Ascending aorta (tissue), 2 donors: ENCODE measurements around the gene CD164L2. TPM values are rescaled to one million over a fixed set of nuclear protein-coding genes. Genes with fewer than 3 reads are reported as not detected.
A peak's percentile ranks its signal among the peaks of the same experiment; 100 is the strongest.

Experiments
- DNase-seq, 2 donors: peaks; one replicate each; pipeline ENCODE4 v3.0.0-alpha.2; 2019; ENCODE audit warnings: low spot score in 2 of 2
- H3K27ac ChIP-seq, 2 donors: fragments of 200-600 bp; sonication (generic); one replicate each; pipeline ENCODE4 v1.5.1; 2016 to 2017; ENCODE audit warnings: mild to moderate bottlenecking in 1 of 2
- H3K27me3 ChIP-seq: fragments of 200-600 bp; sonication (generic); one replicate; pipeline ENCODE4 v1.5.1; 2017
- H3K36me3 ChIP-seq, 2 donors: fragments of 200-600 bp; sonication (generic); one replicate each; pipeline ENCODE4 v1.5.1; 2016
- H3K4me1 ChIP-seq, 2 donors: fragments of 200-600 bp; sonication (generic); one replicate each; pipeline ENCODE4 v1.5.1; 2016 to 2017; ENCODE audit warnings: mild to moderate bottlenecking in 1 of 2
- H3K4me3 ChIP-seq, 2 donors: fragments of 200-600 bp; sonication (generic); one replicate each; pipeline ENCODE4 v1.5.1; 2016 to 2017; ENCODE audit warnings: mild to moderate bottlenecking in 1 of 2
- H3K9me3 ChIP-seq, 2 donors: fragments of 200-600 bp; sonication (generic); one replicate each; pipeline ENCODE4 v1.5.1; 2016
- CTCF ChIP-seq, 3 experiments: fragments of 200-600 bp in 2 of 3; fragments of 450-650 bp in 1 of 3; sonication (generic) in 2 of 3; IDR thresholded peaks; one replicate each; pipeline ENCODE4 v1.5.1; 2016 to 2019; ENCODE audit warnings: antibody characterized with exemption in 3 of 3, mild to moderate bottlenecking in 1 of 3, moderate library complexity in 1 of 3
- intact Hi-C: fragments of 100-400 bp; cut with DNase I; formaldehyde crosslinking; loops from one replicate; pipeline ENCODE4 v1.15.1; 2023
- total RNA-seq: library from RNA; depleted of rRNA; stranded (reverse); fragments of >200 nt; gene quantifications from one replicate; pipeline ENCODE4 v1.1.0, GENCODE V29; 2016

The CD164L2 gene
- total RNA-seq, 1 donor from 2014 or later = not detected

DNA sequence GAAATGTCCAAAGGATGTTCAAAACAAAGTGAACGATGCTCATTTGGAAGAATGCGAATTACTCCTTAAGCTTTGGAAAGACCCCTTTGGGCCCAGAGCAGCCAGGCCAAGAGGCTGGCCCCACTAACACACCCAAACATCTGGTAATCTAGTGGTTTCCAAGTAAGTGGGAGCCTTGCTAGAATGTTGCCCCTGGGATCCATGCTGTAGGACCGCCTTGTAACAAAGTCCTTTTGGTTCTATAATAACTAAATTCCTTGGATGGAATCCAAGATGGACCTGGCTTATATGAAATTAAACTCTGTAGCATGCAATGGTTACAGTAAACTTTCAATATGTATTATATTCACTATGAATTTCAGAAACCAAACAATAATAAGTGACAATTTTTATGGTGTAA is 34.6 kb upstream of the CD164L2 start:
- Histone ChIP-seq H3K27ac (peak overlapping the region; percentile 76 to 78), H3K4me1 (peaks cover 4 to 37% of the 10 kb centered on the region in 2 donors), H3K36me3 (peaks cover 46 to 54% of the 10 kb centered on the region in 2 donors), H3K4me3 (no peak overlapping the region), H3K27me3 (no peaks in the 10 kb centered on the region), H3K9me3 (no peaks in the 10 kb centered on the region)
- TF ChIP-seq CTCF (IDR thresholded peaks at IDR 0.05) = no peak
- intact Hi-C loops = loop anchor here (5.0 kb wide), 3 partner anchors 75 to 185 kb away; partner anchors contain the start of genes AHDC1 and WASF2
- no peak for DNase-seq

DNA sequence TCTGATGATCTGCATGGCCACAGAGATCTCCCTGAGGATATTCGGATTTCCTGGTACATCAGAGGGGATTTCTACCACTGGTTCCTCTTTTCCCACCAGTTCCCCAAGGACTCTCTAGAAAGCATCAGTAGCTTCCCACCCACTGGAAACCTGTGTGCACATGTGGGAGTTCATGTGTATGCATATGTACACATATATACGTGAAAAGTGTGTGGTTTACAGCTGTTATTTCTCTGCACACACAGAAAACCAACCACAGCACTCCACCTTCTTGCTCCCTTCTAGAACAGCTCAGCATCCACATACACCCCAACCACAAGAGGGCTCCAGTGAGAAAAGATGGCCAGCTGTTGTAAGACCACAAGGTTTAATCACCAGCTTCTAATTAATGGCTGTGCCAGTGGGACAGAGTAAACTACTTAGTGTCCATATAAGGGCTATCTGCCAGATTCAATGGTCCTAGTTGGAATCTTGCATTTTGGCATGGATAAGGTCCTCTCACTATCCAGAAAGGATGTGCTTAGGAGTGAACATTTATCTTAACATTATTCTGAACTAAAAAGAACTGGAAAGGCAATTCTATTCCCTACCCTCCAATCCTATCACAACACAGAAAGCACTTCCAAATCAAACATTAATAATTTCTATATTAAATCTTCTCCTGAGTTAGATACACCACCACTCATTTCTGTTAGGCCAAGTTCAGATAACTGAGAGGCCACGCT is 33.4 kb upstream of the CD164L2 start:
- H3K4me1 ChIP-seq = peaks cover 4 to 33% of the 10 kb centered on the region in 2 donors
- no peak overlapping the region for H3K27ac ChIP-seq

DNA sequence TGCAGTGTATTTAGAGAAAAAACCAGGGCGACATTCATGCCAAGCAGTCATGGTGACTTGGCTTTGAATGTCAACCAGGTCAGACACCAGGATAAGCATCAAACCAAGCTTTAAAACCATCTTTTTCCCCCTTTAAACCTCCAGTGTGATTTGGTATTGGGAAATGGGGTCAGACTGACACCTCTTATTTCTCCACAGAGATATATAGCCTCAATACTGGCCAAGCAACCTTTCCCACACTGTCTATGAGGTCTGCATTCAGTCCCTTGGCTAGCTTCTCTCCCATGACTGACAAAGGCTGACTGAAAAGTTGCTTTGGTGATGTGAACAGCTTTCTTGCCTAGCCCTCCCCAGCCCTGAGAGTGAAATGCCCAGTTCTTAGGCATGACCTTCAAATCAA is 31.0 kb upstream of the CD164L2 start:
- intact Hi-C loops = no loop called here
- Histone ChIP-seq H3K4me1 (peaks cover 4 to 15% of the 10 kb centered on the region in 2 donors), H3K36me3 (peaks cover 80 to 90% of the 10 kb centered on the region in 2 donors), H3K9me3 (no peaks in the 10 kb centered on the region), H3K27ac (no peak overlapping the region), H3K4me3 (no peak overlapping the region), H3K27me3 (no peaks in the 10 kb centered on the region)
- no peak for TF ChIP-seq CTCF (IDR thresholded peaks at IDR 0.05)
- DNase-seq = no peak

More for the DNA sequence above, 33.4 kb upstream of the CD164L2 start:
- no peak overlapping the region for H3K4me3 ChIP-seq
- peaks cover 58 to 66% of the 10 kb centered on the region in 2 donors for H3K36me3 ChIP-seq
- DNase-seq = no peak
- intact Hi-C loops = loop anchor here (5.0 kb wide), 3 partner anchors 76 to 186 kb away; partner anchors contain the start of genes AHDC1 and WASF2
- no peaks in the 10 kb centered on the region for H3K9me3 ChIP-seq
- no peaks in the 10 kb centered on the region for H3K27me3 ChIP-seq
- TF ChIP-seq CTCF (IDR thresholded peaks at IDR 0.05) = peak in 2 of 3 experiments; percentile 33 to 51

DNA sequence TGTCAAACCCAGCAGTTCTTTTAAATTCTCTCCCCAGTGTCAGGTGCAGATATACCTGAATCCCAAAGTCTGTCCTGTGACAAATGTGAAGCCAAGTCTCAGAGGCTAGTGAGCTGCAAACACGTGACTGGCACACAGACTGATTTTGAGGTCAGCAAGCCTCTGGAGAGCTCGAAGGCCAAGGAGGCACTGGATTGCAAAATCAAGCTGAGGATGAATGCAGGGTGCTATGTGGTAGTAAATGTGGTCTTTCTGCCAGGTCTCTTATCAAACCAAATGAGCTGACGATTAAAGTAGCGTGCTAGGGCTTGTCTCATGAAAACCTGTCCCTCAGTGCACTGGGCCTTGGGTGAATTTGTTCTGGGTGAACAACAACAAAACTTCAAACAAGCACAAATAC is 29.9 kb upstream of the CD164L2 start:
- Histone ChIP-seq H3K27me3 (no peaks in the 10 kb centered on the region), H3K9me3 (no peaks in the 10 kb centered on the region), H3K4me3 (no peak overlapping the region), H3K4me1 (peaks cover 0 to 4% of the 10 kb centered on the region in 2 donors), H3K27ac (no peak overlapping the region), H3K36me3 (peaks cover 88 to 100% of the 10 kb centered on the region in 2 donors)
- no peak for DNase-seq
- intact Hi-C loops = no loop called here
- no peak for TF ChIP-seq CTCF (IDR thresholded peaks at IDR 0.05)

DNA sequence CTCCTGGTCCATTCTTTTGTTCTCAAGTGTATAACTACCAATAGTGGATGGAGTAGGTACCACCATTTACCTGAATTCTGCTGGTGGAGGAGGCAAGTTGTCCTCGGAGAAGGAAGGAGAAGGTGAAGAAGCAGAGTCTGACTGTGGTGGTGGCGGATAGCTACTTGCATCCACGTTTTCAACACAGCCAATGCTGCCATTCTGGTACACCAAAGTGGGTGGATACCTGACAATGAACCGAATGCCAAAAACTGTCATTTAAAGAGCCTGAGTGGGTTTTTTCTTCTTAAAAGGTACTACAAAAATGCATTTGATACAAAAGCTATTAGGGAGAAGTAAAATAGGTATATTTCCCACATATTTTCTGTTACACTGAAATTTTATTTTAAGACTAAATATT is 29.4 kb upstream of the CD164L2 start:
- Histone ChIP-seq H3K27ac (no peak overlapping the region), H3K9me3 (no peaks in the 10 kb centered on the region), H3K36me3 (peaks cover 91 to 100% of the 10 kb centered on the region in 2 donors), H3K27me3 (no peaks in the 10 kb centered on the region), H3K4me1 (peaks cover 0 to under 1% of the 10 kb centered on the region in 2 donors), H3K4me3 (no peak overlapping the region)
- intact Hi-C loops = no loop called here
- no peak for TF ChIP-seq CTCF (IDR thresholded peaks at IDR 0.05)
- no peak for DNase-seq
